Fibroblast of skin of right biceps (primary cell): Measurements from ENCODE around the gene PTPRD.
A peak's percentile ranks its signal among the peaks of the same experiment; 100 is the strongest.

Experiments used
- DNase-seq: peaks from one replicate; pipeline ENCODE4 v3.0.0-alpha.2; 2013

Gene PTPRD

DNA sequence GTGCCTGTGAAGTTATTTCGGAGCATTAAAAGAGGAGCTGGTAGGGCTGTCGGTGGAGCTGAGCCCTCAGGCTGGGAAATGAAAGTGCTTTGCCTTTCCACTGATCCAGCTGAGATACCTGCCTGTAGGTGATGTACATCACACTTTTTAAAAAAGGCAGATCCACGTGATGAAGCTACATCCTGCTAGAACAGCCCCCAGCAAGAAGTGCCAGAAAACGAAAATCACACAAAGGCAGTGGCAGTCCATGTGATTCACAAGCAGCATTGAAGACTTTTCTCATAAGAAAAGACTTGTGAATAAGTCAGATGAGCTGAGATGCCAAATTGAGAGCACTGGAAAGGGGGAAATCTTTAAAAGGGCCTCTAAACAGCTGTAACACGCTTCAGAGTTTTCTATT lies 765.1 kb downstream of the PTPRD start:
- no peak for DNase-seq

GRCh38 chr9:9846557-9846956 lies 766.2 kb downstream of the PTPRD start:
- no peak for DNase-seq

GRCh38 chr9:9820436-9820835 lies 792.4 kb downstream of the PTPRD start:
- peak; percentile 52 for DNase-seq

- peak; percentile 1 for DNase-seq
Measured at GRCh38 chr9:9819886-9820285, 792.9 kb downstream of the PTPRD start.

GRCh38 chr9:9817176-9817575 lies 795.6 kb downstream of the PTPRD start:
- no peak for DNase-seq

DNA sequence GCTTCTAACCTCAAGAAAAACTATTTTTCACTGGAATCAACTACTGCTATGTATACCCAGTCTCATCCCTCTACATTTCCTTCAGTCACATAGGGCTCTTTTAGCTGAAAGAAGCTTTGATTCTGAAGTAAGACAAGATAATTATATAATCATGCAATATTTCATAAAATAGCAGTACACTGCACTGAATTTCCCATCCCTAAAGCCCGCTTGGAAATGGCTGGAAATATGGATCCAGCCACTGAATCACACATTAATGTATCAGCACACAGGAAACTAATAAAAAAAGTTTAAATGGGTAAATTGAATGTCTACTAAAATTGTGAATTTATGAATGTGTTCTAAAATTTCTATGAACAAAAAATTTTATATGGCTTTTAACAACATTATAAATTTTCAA lies 808.7 kb downstream of the PTPRD start:
- DNase-seq = no peak

GRCh38 chr9:9799287-9799686 lies 813.5 kb downstream of the PTPRD start:
- DNase-seq = no peak

DNA sequence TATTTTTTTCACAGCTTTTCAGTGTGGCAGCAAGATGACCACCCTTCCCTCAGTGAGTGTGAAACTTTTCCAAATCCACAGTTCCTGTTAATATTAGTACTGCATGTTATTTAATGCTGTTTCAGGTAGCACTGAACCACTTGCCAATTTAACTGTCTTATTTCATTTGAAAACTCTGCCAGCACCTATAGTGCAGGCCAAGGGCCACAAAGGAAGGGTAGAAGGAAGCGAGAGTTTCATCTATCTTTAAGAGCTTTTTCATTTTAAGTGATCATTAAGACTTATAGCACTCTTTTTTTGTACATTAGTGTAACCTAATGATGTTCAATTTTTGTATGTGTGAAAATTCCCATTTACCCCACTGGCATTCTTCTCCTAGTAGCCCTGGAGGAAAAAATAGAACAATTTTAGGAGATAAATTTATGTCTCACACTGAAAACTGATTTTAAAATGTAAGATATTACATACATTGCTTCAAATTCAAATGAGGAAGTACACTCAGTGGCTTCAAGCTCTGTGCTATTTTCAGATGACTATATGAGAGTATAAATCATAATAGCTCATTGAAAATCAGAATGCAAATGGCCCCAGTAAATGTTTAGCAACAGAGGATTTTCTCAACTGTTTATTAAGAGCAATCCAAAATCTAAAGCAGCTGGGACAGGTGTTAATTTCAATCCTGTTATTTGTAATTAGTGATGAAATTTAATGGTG lies 820.5 kb downstream of the PTPRD start:
- DNase-seq = no peak

DNA sequence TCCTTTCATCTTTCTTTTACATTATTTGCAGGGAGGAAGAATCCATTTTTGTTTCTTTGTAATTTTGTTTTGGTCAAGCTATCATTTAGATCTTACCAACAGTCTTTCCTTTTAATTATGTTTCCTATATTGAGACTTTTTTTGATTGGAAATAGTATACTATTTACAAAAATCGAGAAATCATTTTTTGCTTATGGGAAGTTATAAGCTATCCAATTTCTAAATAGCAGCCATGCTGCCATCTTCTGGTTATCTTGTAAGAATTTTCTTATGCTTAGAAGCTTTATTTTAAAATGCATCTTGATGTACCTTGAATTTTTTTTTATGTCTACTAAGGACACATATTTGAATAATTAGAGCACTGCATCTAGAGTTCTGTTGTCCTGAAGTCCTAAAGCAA lies 821.2 kb downstream of the PTPRD start:
- DNase-seq = peak; percentile 4

DNA sequence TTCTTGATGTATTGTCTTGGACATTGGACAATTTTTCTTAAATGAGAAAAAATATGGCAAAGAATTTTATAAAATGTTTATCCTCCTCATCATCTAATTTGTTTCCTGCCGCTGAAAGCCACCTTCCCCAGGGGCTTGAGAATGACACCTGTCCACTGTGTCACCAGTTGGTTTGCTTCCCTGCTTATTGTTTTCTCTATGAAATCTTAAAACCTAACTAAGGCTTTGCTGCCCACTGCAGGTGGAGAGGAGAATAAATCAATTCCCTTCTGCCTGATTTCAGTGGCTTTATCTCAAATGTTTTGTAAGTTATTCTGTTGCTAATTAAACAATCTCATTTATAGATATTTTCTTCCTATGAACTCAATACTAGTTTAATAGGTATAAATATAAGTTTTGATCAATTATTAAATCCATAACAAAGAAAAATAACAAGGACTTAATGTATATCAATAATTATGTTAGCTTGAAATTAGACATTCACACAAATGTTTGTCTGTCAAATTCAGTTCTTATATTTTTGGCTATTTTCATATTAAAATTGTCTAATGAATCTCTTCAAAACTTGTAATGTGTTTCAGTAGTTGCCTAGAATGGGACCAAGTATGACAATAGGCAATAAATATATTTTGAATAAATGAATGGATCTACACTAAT lies 822.5 kb downstream of the PTPRD start:
- peak; percentile 11 for DNase-seq

DNA sequence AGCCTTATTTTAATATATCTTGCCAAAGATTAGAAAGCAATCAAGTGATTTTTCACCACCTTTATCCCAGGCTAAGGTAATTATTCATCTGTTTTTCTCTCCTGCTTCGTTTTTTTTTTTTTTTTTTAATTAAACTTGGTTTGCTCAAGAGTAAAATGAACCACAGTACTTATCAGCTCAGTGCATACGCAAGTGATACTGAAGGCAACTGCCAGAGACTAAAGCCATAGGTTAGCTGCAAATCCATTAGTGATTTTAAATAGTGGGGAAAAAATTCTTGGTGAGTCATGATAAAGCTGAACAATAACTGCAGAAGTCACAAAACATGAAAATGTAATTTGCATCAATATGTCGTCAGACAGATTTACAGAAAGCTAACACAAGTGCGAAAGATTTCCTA lies 829.1 kb downstream of the PTPRD start:
- no peak for DNase-seq

- DNase-seq = no peak
Measured at GRCh38 chr9:9783211-9783610, 829.6 kb downstream of the PTPRD start.

- DNase-seq = no peak
Measured at GRCh38 chr9:9778293-9778692, 834.5 kb downstream of the PTPRD start.

DNA sequence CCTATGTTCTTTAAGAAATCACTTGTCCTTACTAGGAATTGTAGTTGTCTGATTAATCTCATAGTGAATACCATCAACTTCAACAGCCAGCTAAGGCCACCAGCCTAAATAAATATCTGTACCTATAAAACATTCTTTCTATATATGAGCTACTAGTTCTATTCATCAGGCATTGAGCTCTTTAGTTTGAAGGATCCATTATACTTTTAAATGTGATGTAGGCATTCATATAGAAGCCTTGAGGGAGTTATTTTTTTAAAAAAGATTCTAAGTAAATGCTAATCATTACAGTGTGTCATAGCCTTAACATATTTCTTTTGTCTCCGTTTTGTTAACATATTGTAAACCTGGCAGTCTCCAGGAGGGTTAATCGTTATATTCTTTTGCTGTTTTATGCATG lies 838.3 kb downstream of the PTPRD start:
- no peak for DNase-seq

DNA sequence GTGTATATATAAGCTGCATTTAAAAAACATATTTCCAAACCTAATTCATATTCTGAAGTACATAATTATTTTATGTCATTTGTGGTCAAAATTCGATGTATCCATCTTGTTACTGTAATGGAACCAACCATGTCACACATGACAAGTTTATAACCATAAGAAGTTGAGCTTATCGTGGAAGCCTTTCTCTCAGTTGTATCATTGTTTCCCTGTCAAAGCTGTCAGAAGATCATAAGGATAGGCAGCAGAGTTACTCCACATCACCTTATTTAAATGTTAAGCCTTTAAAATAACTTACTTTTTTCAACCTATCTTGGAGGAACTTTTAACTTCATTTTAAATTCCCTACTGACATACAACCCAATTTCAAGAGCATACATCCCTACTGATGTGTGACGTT lies 841.5 kb downstream of the PTPRD start:
- DNase-seq = no peak

DNA sequence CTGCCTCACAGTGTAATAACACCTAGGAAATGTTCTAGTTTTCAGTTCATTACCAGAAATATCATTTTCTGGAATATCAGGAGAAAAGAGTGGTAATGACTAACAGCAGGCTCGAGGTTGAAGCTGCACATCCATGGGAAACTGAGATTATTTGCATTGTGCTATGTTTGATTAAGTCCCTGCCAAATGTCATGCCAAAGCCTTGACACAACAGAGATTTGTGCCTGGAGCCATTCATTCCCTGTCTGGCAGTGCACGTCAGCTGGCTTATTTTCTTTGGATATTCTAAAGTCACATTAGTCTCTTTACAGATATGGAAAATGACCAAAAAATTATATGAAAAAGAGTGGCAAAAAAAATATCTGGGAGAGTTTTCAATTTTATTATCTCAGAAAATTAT lies 848.0 kb downstream of the PTPRD start:
- DNase-seq = no peak

DNA sequence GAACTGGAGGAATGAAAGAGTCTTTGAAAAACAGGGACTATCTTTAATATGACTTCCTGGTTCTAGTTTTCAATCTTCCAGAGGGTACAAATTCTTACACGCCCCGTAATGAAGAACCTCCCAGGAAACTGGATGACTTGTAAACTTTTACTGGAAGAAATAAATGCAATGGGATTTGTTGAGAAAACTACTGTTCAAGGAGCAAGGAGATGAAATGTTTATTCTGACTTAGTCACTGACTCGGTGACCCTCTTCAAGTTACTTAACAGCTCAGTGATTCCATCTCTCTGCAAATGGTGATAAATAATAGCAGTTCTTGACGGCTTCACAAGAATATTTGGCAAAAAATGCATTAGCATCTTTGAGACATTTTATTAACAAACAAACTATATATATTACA lies 858.6 kb downstream of the PTPRD start:
- no peak for DNase-seq

DNA sequence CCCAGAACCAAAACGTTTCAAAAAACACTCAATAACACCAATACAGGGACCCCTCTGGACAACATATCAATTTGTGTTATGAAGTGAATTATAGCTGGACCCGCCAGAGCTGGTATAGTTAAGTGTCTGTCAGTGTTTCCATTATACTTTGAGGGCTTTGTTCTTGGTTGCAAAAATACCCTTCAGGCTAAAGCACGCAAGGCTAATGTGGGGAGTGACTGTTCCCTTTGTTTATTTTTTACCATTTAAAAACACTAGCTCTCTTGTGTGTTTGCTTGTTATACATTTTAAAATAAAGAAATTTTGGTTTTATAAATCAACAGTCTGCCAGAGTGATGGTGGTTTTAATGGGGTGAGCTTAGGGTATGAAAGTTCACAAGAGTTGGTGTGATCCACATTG lies 859.5 kb downstream of the PTPRD start:
- DNase-seq = no peak

DNA sequence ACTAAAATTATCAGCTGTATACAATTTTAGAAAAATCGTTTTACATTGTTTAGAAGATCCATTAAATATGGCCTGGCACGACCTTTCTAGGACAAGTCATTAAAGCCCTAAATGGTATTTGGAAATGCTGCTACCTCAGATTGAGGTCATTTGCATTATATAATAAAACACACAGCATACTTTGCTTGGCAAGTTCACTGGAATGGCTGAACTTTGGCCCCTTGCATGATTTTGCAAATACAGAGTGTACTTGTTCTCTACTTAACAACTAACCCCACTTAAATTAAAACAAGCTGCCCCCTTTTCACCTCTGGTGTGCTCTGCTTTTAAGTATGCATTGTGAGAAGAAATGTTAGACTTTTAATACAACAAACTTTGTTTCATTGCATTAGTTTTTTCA lies 860.1 kb downstream of the PTPRD start:
- no peak for DNase-seq

- DNase-seq = no peak
Measured at GRCh38 chr9:9751996-9752395, 860.8 kb downstream of the PTPRD start.

- no peak for DNase-seq
Measured at GRCh38 chr9:9750719-9751118, 862.1 kb downstream of the PTPRD start.

- DNase-seq = no peak
Measured at GRCh38 chr9:9749591-9749990, 863.2 kb downstream of the PTPRD start.

GRCh38 chr9:9747787-9748186 lies 865.0 kb downstream of the PTPRD start:
- peak; percentile 17 for DNase-seq

- no peak for DNase-seq
Measured at GRCh38 chr9:9746826-9747225, 866.0 kb downstream of the PTPRD start.

- no peak for DNase-seq
Measured at GRCh38 chr9:9743822-9744221, 869.0 kb downstream of the PTPRD start.
